Transverse colon (tissue), 4 donors: ENCODE data around the gene GINS1. TPM values are rescaled to one million over a fixed set of nuclear protein-coding genes. Genes with fewer than 3 reads are reported as not detected.
A peak's percentile ranks its signal among the peaks of the same experiment; 100 is the strongest.

ENCODE experiments used
- DNase-seq: peaks from one replicate; pipeline ENCODE4 v3.0.0-alpha.2; 2019
- H3K27ac ChIP-seq, 4 donors: fragments of 200-600 bp; sonication (generic); 2 replicates each; pipeline ENCODE4 v1.5.1; 2016 to 2018; ENCODE audit warnings: inconsistent platforms in 4 of 4
- H3K27me3 ChIP-seq: fragments of 200-600 bp; sonication (generic); 2 replicates; pipeline ENCODE4 v1.5.1; 2017; ENCODE audit warnings: inconsistent platforms
- H3K36me3 ChIP-seq, 4 donors: fragments of 200-600 bp; sonication (generic); 2 replicates each; pipeline ENCODE4 v1.5.1; 2017 to 2019; ENCODE audit warnings: inconsistent platforms in 4 of 4
- H3K4me1 ChIP-seq, 4 donors: fragments of 200-600 bp; sonication (generic); 2 replicates each; pipeline ENCODE4 v1.5.1; 2017 to 2020; ENCODE audit warnings: inconsistent platforms in 4 of 4
- H3K4me3 ChIP-seq, 4 donors: fragments of 200-600 bp; sonication (generic); 1 replicate in 1 of 4; 2 replicates in 3 of 4; pipeline versions ENCODE4 v1.5.1 to v1.6.1; 2017 to 2019; ENCODE audit warnings: inconsistent platforms in 4 of 4
- H3K9me3 ChIP-seq, 2 donors: fragments of 200-600 bp; sonication (generic); 2 replicates each; pipeline ENCODE4 v1.5.1; 2017 to 2019; ENCODE audit warnings: inconsistent platforms in 2 of 2
- CTCF ChIP-seq, 5 experiments: fragments of 200-600 bp in 3 of 5; fragments of 450-650 bp in 2 of 5; sonication (generic) in 3 of 5; IDR thresholded peaks; 1 replicate in 2 of 5; 2 replicates in 3 of 5; pipeline ENCODE4 v1.5.1; 2016 to 2017; ENCODE audit warnings: antibody characterized with exemption in 5 of 5, inconsistent platforms in 3 of 5, mild to moderate bottlenecking in 2 of 5, moderate library complexity in 1 of 5
- EP300 ChIP-seq: sonication (generic); formaldehyde crosslinking; IDR thresholded peaks from one replicate; pipeline ENCODE4 v1.6.1; 2017; ENCODE audit warnings: antibody characterized with exemption, low read depth
- POLR2A ChIP-seq: fragments of 450-650 bp; IDR thresholded peaks from one replicate; pipeline ENCODE4 v1.6.1; 2016; ENCODE audit warnings: antibody characterized with exemption, mild to moderate bottlenecking, moderate library complexity
- POLR2AphosphoS5 ChIP-seq, 3 donors: sonication (generic); formaldehyde crosslinking; IDR thresholded peaks; one replicate each; pipeline ENCODE4 v1.6.1; 2016; ENCODE audit warnings: antibody characterized with exemption in 3 of 3
- WGBS, 2 donors: methylation state at CpG; one replicate each; pipeline ENCODE4 v1.1.5; 2018; ENCODE audit warnings: low coverage in 1 of 2; 5-methylcytosine and 5-hydroxymethylcytosine counted together
- in situ Hi-C, 4 donors: fragments of 200-750 bp; cut with MboI; loops; one replicate each; pipeline versions ENCODE4 v1.15.0 to v1.15.1; 2017; ENCODE audit warnings: low sequenced_read_pairs in 3 of 4, low pct_ligation_motif_present in 1 of 4, low pct_unique_long_range_greater_than_20kb in 1 of 4
- intact Hi-C: fragments of 100-400 bp; cut with DNase I; formaldehyde crosslinking; loops from one replicate; pipeline ENCODE4 v1.15.1; 2023; ENCODE audit warnings: low total_unique reads
- total RNA-seq, 4 donors: library from RNA; depleted of rRNA; stranded (reverse); fragments of >200 nt; gene quantifications; one replicate each; pipeline ENCODE4 v1.1.0, GENCODE V29; 2016

GINS1 gene
- total RNA-seq, 4 donors from 2014 or later: 1.3 to 1.4 TPM; not detected in 2

GRCh38 chr20:25389858-25390537 lies 17.5 kb upstream of the GINS1 start:
- H3K4me1 ChIP-seq: peaks cover 3 to 15% (median 11%) of the 10 kb centered on the region in 4 donors
- DNase-seq: peak; percentile 50
- in situ Hi-C loops: loop anchor here in 2 of 4 donors (10.0 to 25.0 kb wide), 4 partner anchors 85 to 395 kb away; partner anchors contain the start of genes ACSS1 (in 1 of the 2) and APMAP (in 1 of the 2)

GRCh38 chr20:25390538-25391528 lies 16.6 kb upstream of the GINS1 start, which contains the start of gene ABHD12:
TSS of gene ABHD12 (minus strand) at chr20:25390835. CDS start at chr20:25390703, 132 bp downstream.
- 1 to 9% methylated on average over 4 to 38 of the region's 91 CpGs for WGBS, 2 donors
- Histone ChIP-seq H3K36me3 (no peaks in the 10 kb centered on the region), H3K4me3 (peak within 1 kb of the TSS; percentile 71 to 94 (median 74)), H3K9me3 (no peaks in the 10 kb centered on the region), H3K27me3 (no peaks in the 10 kb centered on the region), H3K27ac (peak within 1 kb of the TSS; percentile 94 to 98 (median 94)), H3K4me1 (peaks cover 3 to 15% (median 11%) of the 10 kb centered on the region in 4 donors)
- intact Hi-C loops (no loop called here), in situ Hi-C loops (loop anchor here in 2 of 4 donors (10.0 to 25.0 kb wide), 3 partner anchors 86 to 396 kb away; partner anchors contain the start of genes ACSS1 (in 1 of the 2) and APMAP (in 1 of the 2))
- TF ChIP-seq POLR2AphosphoS5 (IDR thresholded peaks at IDR 0.05): peak; percentile 82 to 95 (median 94)
- no peak for TF ChIP-seq EP300
- TF ChIP-seq CTCF (IDR thresholded peaks at IDR 0.05): no peak
- peak; percentile 91 for TF ChIP-seq POLR2A
- peak; percentile 98 for DNase-seq

More at GRCh38 chr20:25389858-25390537, 17.5 kb upstream of the GINS1 start:
- no peaks in the 10 kb centered on the region for H3K36me3 ChIP-seq
- no peaks in the 10 kb centered on the region for H3K27me3 ChIP-seq
- peak overlapping the region; percentile 94 to 98 (median 94) for H3K27ac ChIP-seq
- intact Hi-C loops: no loop called here
- H3K9me3 ChIP-seq: no peaks in the 10 kb centered on the region
- TF ChIP-seq POLR2AphosphoS5 (IDR thresholded peaks at IDR 0.05) (no peak), POLR2A (no peak), CTCF (IDR thresholded peaks at IDR 0.05) (no peak), EP300 (no peak)
- WGBS, 2 donors: 0% methylated on average over 60 of the region's 67 CpGs; no CpG with 5 or more reads in 1 of the 2 donors
- peak overlapping the region; percentile 71 to 94 (median 74) for H3K4me3 ChIP-seq

DNA sequence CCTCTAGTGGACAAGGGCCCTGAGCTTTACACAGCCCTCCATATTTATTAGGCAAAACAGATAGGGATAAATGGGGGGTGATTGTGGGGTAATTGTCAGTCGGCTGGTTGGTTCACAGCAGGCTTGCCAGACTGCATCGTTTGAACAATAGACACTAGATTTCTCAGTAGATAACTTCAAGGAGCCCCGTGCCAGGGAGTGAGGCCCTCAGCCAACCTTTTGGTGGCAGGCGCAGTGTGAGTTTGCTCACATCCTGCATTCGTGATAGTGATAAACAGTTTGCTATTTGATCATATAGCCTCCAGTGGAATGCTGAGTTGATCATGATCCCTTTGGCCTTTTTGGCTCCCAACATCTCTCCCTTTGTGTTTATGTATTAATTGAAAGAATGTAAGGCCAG lies 13.2 kb upstream of the GINS1 start:
- no peak for DNase-seq
- no peak overlapping the region for H3K27ac ChIP-seq
- no peaks in the 10 kb centered on the region for H3K27me3 ChIP-seq
- H3K4me3 ChIP-seq: no peak overlapping the region
- no peak for TF ChIP-seq POLR2A
- no peak for TF ChIP-seq EP300
- no peak for TF ChIP-seq POLR2AphosphoS5 (IDR thresholded peaks at IDR 0.05)
- TF ChIP-seq CTCF (IDR thresholded peaks at IDR 0.05): no peak
- intact Hi-C loops (no loop called here), in situ Hi-C loops (loop anchor here in 2 of 4 donors (10.0 to 25.0 kb wide), 3 partner anchors 89 to 399 kb away; partner anchors contain the start of genes ACSS1 (in 1 of the 2) and APMAP (in 1 of the 2))
- no peaks in the 10 kb centered on the region for H3K36me3 ChIP-seq
- H3K9me3 ChIP-seq: no peaks in the 10 kb centered on the region
- 67 to 72% methylated on average over 5 of the region's 5 CpGs for WGBS, 2 donors
- peaks cover 6 to 26% (median 17%) of the 10 kb centered on the region in 4 donors for H3K4me1 ChIP-seq
